Measurements from ENCODE around the gene CHSY3. TPM values are rescaled to one million over a fixed set of nuclear protein-coding genes. Genes with fewer than 3 reads are reported as not detected.

Gene CHSY3
- total and polyA plus RNA-seq, 7 donors, result 0.33 to 2.9 (median 0.67) TPM

DNA sequence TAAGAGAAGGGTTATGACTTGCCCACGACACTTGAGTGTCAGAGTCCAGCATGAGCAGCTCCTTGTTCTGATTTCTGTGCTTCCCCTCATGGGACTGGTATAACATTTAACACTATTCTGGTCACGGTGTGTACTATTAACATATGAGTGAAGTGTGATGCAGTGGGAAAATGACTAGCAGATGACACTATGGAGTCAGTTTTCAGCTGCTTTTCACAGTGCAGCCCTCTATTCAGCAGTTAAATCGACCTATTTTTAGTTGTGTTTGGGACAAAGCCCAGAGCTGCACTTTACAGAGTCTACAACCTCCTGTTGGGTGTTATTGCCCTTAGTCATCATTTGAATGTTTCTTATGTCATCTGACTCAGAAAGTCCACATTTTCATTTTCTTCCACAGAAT is 59.1 kb downstream of the CHSY3 start:
- Histone ChIP-seq H3K36me3 (ENCODE audit: insufficient read depth in 1 of 2, low read depth in 1 of 2) (no peaks in the 10 kb centered on the region), H3K4me3 (peak overlapping the region; percentile 21), H3K27ac (peak overlapping the region; percentile 73), H3K4me1 (peaks cover 15% of the 10 kb centered on the region), H3K9me3 (no peaks in the 10 kb centered on the region), H3K27me3 (ENCODE audit: insufficient read depth in 3 of 3, low read length in 2 of 3) (no peaks in the 10 kb centered on the region)
- intact Hi-C loops (cut with DNase I), result no loop called here
- 6 to 10% (median 10%) methylated on average over 3 of the region's 3 CpGs for WGBS, 3 donors
- TF ChIP-seq CTCF (IDR thresholded peaks at IDR 0.05), result no peak
- DNase-seq (peak in 1 of 2 donors; percentile 11), ATAC-seq (peak; percentile 72 to 98 (median 95))

DNA sequence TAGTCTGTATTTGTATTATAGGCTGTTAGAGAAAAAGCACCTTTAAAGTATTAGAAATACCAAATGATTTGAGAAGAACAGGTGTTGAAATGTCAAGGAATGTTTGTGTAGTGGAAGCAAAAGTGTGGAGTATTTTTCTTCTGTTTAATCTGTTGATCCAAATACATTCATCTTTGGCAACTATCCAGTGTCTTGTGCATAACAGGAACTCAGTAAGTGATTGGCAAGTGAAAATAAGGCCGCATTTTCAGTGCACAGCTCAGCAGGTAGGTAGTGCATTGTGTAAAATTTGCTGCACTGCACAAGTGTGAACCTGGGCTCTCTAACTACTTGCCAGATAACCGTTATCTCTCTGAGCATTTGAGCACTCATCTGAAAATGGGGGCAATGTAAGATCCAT is 61.8 kb downstream of the CHSY3 start:
- H3K4me1 ChIP-seq, result peaks cover 15% of the 10 kb centered on the region
- no peak for TF ChIP-seq CTCF (IDR thresholded peaks at IDR 0.05)
- DNase-seq (no peak), ATAC-seq (no peak)
- 56 to 71% (median 61%) methylated on average over 2 of the region's 2 CpGs for WGBS, 3 donors
- no peak overlapping the region for H3K27ac ChIP-seq
- no peaks in the 10 kb centered on the region for H3K27me3 ChIP-seq (ENCODE audit: insufficient read depth in 3 of 3, low read length in 2 of 3)
- no peak overlapping the region for H3K4me3 ChIP-seq
- intact Hi-C loops (cut with DNase I), result no loop called here
- H3K9me3 ChIP-seq, result no peaks in the 10 kb centered on the region
- no peaks in the 10 kb centered on the region for H3K36me3 ChIP-seq (ENCODE audit: insufficient read depth in 1 of 2, low read depth in 1 of 2)

DNA sequence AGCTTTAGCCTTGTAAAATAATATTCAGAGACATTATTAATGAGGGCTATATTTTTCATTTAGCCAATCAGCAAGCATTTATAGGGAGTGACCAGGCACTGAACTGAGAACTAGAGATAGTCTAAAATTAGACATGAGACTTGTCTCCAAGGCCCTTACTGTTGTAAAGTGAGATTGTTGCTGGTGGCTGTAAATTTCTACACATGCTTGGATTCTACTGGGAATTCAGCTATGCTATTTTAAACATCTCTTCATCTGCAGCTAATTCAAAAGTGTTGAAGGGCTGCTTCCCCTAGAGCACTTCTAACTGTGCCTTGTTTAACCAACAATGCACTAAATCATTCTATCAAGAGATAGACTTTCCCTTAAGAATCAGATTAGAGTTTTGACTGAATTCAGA is 67.4 kb downstream of the CHSY3 start:
- peak in 3 of 4 donors; percentile 81 to 95 (median 87) for ATAC-seq
- peaks cover 3% of the 10 kb centered on the region for H3K4me1 ChIP-seq
- no peak overlapping the region for H3K4me3 ChIP-seq
- no peaks in the 10 kb centered on the region for H3K36me3 ChIP-seq (ENCODE audit: insufficient read depth in 1 of 2, low read depth in 1 of 2)
- DNase-seq, result no peak
- H3K27me3 ChIP-seq (ENCODE audit: insufficient read depth in 3 of 3, low read length in 2 of 3), result no peaks in the 10 kb centered on the region
- no peak overlapping the region for H3K27ac ChIP-seq
- H3K9me3 ChIP-seq, result no peaks in the 10 kb centered on the region
- intact Hi-C loops (cut with DNase I), result no loop called here
- no peak for TF ChIP-seq CTCF (IDR thresholded peaks at IDR 0.05)

DNA sequence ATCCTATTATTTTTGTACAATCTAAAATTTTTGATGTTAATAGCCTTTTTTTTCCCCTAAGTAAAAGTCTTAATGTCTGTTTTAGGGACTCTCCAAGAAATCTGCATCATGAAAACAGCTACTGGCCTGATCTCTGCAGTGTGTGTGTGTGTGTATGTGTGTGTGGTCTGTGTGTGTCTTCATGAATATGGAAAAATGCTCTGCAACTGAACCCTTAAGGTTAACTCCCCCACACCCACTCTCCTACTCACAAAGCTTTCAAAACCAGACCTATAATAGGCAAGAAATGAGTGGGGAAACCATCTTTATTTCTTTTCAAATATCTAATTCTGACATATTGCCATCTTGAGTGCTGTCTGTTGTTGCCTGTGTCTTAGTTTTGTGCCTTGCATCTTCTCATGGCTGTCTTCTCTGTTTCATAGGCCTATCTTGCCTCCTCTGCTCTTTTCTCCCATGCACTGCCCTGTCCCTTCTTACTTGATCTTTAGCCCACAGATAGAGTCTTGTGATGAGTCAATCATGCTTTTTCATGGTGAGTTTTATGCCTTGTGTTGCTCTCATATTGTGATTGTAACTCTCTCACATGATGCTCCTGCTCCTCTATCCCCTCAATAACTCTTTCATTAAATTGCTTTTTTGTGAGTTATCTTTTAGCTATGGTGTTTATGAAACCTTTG is 68.3 kb downstream of the CHSY3 start:
- Histone ChIP-seq H3K9me3 (no peaks in the 10 kb centered on the region), H3K27me3 (ENCODE audit: insufficient read depth in 3 of 3, low read length in 2 of 3) (no peaks in the 10 kb centered on the region), H3K27ac (no peak overlapping the region), H3K4me3 (no peak overlapping the region), H3K36me3 (ENCODE audit: insufficient read depth in 1 of 2, low read depth in 1 of 2) (no peaks in the 10 kb centered on the region), H3K4me1 (peaks cover 3% of the 10 kb centered on the region)
- peak in 1 of 4 donors; percentile 26 for ATAC-seq
- no peak for TF ChIP-seq CTCF (IDR thresholded peaks at IDR 0.05)
- DNase-seq, result no peak
- intact Hi-C loops (cut with DNase I), result no loop called here
